Measurements from ENCODE around the gene RNF17. TPM values are rescaled to one million over a fixed set of nuclear protein-coding genes. Genes with fewer than 3 reads are reported as not detected.

The RNF17 gene
- total and polyA plus RNA-seq, 2 of the 8 experiments (the other 6 are each of a cell fraction or from before 2014, with no cell fraction given): not detected

DNA sequence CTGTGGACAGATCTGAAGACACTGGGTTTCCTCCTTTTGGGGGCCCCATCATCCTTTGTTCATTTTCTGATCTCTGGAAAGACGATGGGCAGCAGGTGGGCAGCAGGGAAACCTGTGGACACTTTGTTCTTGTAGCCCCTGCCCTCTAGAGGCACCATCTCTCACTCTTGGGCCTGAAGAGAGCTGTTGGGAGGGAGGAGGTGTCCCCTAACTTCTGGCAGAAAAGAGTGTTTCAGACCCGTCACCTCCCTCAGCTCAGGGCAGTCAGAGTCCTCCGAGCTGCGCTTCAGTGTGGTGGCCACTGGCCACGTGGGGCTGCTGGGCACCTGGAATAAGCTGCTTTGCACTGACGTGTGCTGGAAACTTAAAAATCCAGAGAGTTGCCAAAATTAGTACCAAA lies 26.9 kb upstream of the RNF17 start:
- Histone ChIP-seq H4K5ac (ENCODE audit: insufficient read length, low read depth, low read length) (no peak overlapping the region), H3K4ac (replicated peaks; ENCODE audit: insufficient read length, low read depth, low read length) (no peak overlapping the region), H3K9ac (replicated peaks in 1 of 4; ENCODE audit: extremely low read depth in 1 of 4, low read depth in 3 of 4, low read length in 3 of 4) (no peak overlapping the region), H3K4me1 (replicated peaks in 1 of 4; ENCODE audit: control insufficient read depth in 3 of 4, insufficient read depth in 4 of 4, low read length in 3 of 4) (no peaks in the 10 kb centered on the region; a peak in 1 of 7 replicates), H3K27me3 (replicated peaks in 1 of 4; ENCODE audit: control insufficient read depth in 3 of 4, extremely low read depth in 1 of 4, insufficient read depth in 3 of 4, low read length in 3 of 4) (no peaks in the 10 kb centered on the region; a peak in 2 of 7 replicates), H4K8ac (ENCODE audit: extremely low read depth, insufficient read depth, low read length) (no peak overlapping the region), H3K79me2 (ENCODE audit: control insufficient read depth in 1 of 2, insufficient read depth in 2 of 2, low read length in 2 of 2) (no peaks in the 10 kb centered on the region), H4K91ac (replicated peaks; ENCODE audit: insufficient read length, low read length) (no peak overlapping the region), H3K18ac (ENCODE audit: extremely low read depth, low read length) (no peak overlapping the region), H3K14ac (ENCODE audit: insufficient read length) (no peak overlapping the region), H4K20me1 (replicated peaks in 1 of 2; ENCODE audit: control insufficient read depth in 1 of 2, insufficient read depth in 2 of 2, low read length in 2 of 2) (no peaks in the 10 kb centered on the region), H2BK5ac (ENCODE audit: low read depth, low read length) (no peak overlapping the region), H3K23ac (ENCODE audit: insufficient read length) (no peak overlapping the region), H3K36me3 (ENCODE audit: control insufficient read depth in 2 of 4, insufficient read depth in 4 of 4, low read length in 3 of 4) (no peaks in the 10 kb centered on the region), H3K23me2 (ENCODE audit: low read depth, low read length) (no peaks in the 10 kb centered on the region), H3K56ac (replicated peaks; ENCODE audit: insufficient read length, low read depth, low read length) (no peak overlapping the region), H3K27ac (ENCODE audit: low read depth, low read length) (no peak overlapping the region), H3K79me1 (ENCODE audit: low read depth, low read length) (no peaks in the 10 kb centered on the region), H3K9me3 (ENCODE audit: insufficient read depth in 2 of 2, low read depth in 1 of 2, low read length in 1 of 2) (no peaks in the 10 kb centered on the region), H2BK120ac (replicated peaks; ENCODE audit: low read depth, low read length) (no peak overlapping the region), H2BK20ac (ENCODE audit: low read length) (no peak overlapping the region), H2AFZ (ENCODE audit: low read length) (no peak overlapping the region), H2BK15ac (ENCODE audit: low read length) (no peak overlapping the region), H3K4me2 (ENCODE audit: insufficient read depth in 1 of 2, low read depth in 2 of 2, low read length in 2 of 2) (no peak overlapping the region), H2BK12ac (ENCODE audit: low read depth, low read length) (no peak overlapping the region), H2AK5ac (ENCODE audit: low read depth, low read length) (no peak overlapping the region), H3K4me3 (ENCODE audit: extremely low read depth in 1 of 4, insufficient read depth in 2 of 4, low read depth in 3 of 4, low read length in 4 of 4) (no peak overlapping the region)
- WGBS, 2 experiments (ENCODE audit: extremely low coverage in 1 of 2, insufficient coverage in 1 of 2, insufficient read length in 1 of 2, insufficient replicate concordance in 2 of 2, low coverage in 1 of 2, low lambda C conversion rate in 2 of 2, missing lambda C conversion rate in 1 of 2): 60% methylated on average over 6 of the region's 6 CpGs; no CpG with 5 or more reads in 1 of the 2 experiments
- DNase-seq (ENCODE audit: low read depth in 1 of 2, low spot score in 2 of 2) (peak in 1 of 2 experiments; percentile 45), FAIRE-seq (peak; percentile 82)
- CTCF ChIA-PET (ENCODE audit: partially characterized antibody): interaction anchor here (1.4 to 1.8 kb wide), 4 partner anchors 10 to 54 kb away, joined by 5 to 8 read pairs (median 6); no protein-coding TSS in a partner anchor
- POLR2A ChIA-PET (ENCODE audit: partially characterized antibody): no interaction called here
- TF ChIP-seq TCF12 (IDR thresholded peaks at IDR 0.05; ENCODE audit: low read depth, low read length) (no peak), TBP (IDR thresholded peaks at IDR 0.05; ENCODE audit: low read depth, low read length) (no peak), POLR2AphosphoS5 (IDR thresholded peaks at IDR 0.05; ENCODE audit: low read depth, low read length) (no peak), BRCA1 (IDR thresholded peaks at IDR 0.05; ENCODE audit: low read depth, low read length) (no peak), EGR1 (IDR thresholded peaks at IDR 0.05; ENCODE audit: borderline replicate concordance, low read depth, low read length) (no peak), MAFK (IDR thresholded peaks at IDR 0.05; ENCODE audit: low read depth, low read length) (no peak), RAD21 (IDR thresholded peaks at IDR 0.05 in 1 of 2, conservative IDR thresholded peaks at IDR 0.05 in 1 of 2; ENCODE audit: low read depth in 2 of 2, low read length in 2 of 2) (peak; percentile 35 to 41; a peak in 3 of 4 replicates), RBBP5 (IDR thresholded peaks at IDR 0.05; ENCODE audit: borderline replicate concordance, low read depth, low read length) (no peak), RNF2 (IDR thresholded peaks at IDR 0.05; ENCODE audit: borderline replicate concordance, low read depth, low read length, missing control alignments, poor library complexity, severe bottlenecking) (no peak), NANOG (IDR thresholded peaks at IDR 0.05; ENCODE audit: insufficient read depth, low read depth, low read length, poor library complexity, severe bottlenecking) (no peak)
- TF ChIP-seq, protein P1, sequence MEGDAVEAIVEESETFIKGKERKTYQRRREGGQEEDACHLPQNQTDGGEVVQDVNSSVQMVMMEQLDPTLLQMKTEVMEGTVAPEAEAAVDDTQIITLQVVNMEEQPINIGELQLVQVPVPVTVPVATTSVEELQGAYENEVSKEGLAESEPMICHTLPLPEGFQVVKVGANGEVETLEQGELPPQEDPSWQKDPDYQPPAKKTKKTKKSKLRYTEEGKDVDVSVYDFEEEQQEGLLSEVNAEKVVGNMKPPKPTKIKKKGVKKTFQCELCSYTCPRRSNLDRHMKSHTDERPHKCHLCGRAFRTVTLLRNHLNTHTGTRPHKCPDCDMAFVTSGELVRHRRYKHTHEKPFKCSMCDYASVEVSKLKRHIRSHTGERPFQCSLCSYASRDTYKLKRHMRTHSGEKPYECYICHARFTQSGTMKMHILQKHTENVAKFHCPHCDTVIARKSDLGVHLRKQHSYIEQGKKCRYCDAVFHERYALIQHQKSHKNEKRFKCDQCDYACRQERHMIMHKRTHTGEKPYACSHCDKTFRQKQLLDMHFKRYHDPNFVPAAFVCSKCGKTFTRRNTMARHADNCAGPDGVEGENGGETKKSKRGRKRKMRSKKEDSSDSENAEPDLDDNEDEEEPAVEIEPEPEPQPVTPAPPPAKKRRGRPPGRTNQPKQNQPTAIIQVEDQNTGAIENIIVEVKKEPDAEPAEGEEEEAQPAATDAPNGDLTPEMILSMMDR (IDR thresholded peaks at IDR 0.05; ENCODE audit: control extremely low read depth in 1 of 3, insufficient read depth in 1 of 3, low read depth in 1 of 3, low read length in 3 of 3): peak in 2 of 3 experiments; percentile 39 to 46; a peak in 3 of 4 replicates
